Measurements from ENCODE around the gene CMC4. TPM values are rescaled to one million over a fixed set of nuclear protein-coding genes. Genes with fewer than 3 reads are reported as not detected.

Gene CMC4, protein sequence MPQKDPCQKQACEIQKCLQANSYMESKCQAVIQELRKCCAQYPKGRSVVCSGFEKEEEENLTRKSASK
- total RNA-seq = 10 to 100 TPM; 16.6 to 25.8 (median 21.6) TPM
- polyA plus RNA-seq = 10 to 100 TPM; 30.6 to 33.5 TPM
- long read RNA-seq, donor 1, transcript CMC4-202 (3 exons, 1,107 nt) = major isoform, 62 of 66 reads
- long read RNA-seq, donor 1, partial matches to known transcripts = 0 of 66 reads
- long read RNA-seq, donor 1, other reads (novel, unspliced or antisense) = 4 of 66 reads
- long read RNA-seq, donor 2, transcript CMC4-202 (3 exons, 1,107 nt) = major isoform, 66 of 76 reads
- long read RNA-seq, donor 2, partial matches to known transcripts = 0 of 76 reads
- long read RNA-seq, donor 2, other reads (novel, unspliced or antisense) = 10 of 76 reads
- long read RNA-seq, donor 3, transcript CMC4-202 (3 exons, 1,107 nt) = major isoform, 10 of 10 reads
- long read RNA-seq, donor 3, partial matches to known transcripts = 0 of 10 reads
- long read RNA-seq, donor 3, other reads (novel, unspliced or antisense) = 0 of 10 reads

DNA sequence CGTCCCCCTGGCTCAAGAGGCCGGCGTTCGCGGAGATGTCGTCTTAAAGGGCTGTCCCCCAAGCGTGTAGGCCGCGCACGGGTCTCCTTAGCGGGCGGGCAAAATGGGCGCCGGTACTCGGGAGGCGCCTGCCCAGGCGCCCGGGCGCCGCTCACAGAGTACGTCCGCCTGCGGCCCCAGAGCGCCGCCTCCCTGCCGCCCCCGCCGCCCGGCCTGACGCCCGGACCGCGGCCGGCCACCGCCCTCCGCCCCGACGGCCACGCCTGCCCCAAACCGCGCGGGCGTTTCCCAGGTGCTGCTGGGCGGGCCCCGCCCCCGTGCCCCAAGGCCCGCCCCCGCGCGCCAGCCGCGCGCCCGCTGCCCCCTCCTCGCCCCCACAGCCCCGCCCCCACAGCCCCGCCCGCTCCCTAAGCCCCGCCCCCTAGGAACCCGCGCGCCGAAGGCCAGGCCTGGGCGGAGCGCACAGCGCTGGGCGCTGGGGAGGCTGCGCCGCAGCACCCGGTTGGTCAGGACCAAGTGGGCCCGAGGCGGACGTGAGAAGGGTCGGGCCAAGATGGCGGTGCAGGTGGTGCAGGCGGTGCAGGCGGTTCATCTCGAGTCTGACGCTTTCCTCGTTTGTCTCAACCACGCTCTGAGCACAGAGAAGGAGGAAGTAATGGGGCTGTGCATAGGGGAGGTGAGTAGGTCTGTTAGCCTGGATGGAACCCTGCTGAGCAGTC lies at the start of gene CMC4, which contains the start of the genes BRCC3 and MTCP1:
Gene CMC4 (minus strand): TSS at position 162 of the 719 bp plus-strand sequence. CDS start 7,113 bp downstream, outside the sequence.
Gene BRCC3 (plus strand): TSS at position 534 of the 719 bp plus-strand sequence. CDS start 20 bp downstream, at position 554.
Gene MTCP1 (minus strand): TSS at position 162 of the 719 bp plus-strand sequence. CDS start 5,126 bp downstream, outside the sequence.
- Histone ChIP-seq H3K27me3 (no peaks in the 10 kb centered on the region), H3K4me3 (peak within 1 kb of the TSS; percentile 47 to 79 (median 68)), H3K36me3 (peaks cover 0 to 26% (median 0%) of the 10 kb centered on the region in 9 donors), H3K27ac (peak within 1 kb of the TSS; percentile 78 to 93 (median 90)), H3K9me3 (no peaks in the 10 kb centered on the region), H3K4me1 (peaks cover 0 to 35% (median 13%) of the 10 kb centered on the region in 9 donors)
- intact Hi-C loops (cut with DNase I) = loop anchor here in 2 of 10 donors (5.0 to 10.0 kb wide), 2 partner anchors 44 to 144 kb away; partner anchors contain the start of genes FUNDC2 (in 1 of the 2) and VBP1 (in 1 of the 2)
- WGBS, 2 donors = 0 to 1% methylated on average over 23 to 49 of the region's 81 CpGs
- TF ChIP-seq CTCF (IDR thresholded peaks at IDR 0.05) = no peak
- peak; percentile 93 to 98 (median 96) for ATAC-seq
- DNase-seq = peak; percentile 70 to 84

- DNase-seq = no peak
- 89 to 100% methylated on average over 1 of the region's 1 CpG for WGBS, 2 donors
- no peak for ATAC-seq
- Histone ChIP-seq H3K4me3 (no peak overlapping the region), H3K9me3 (no peaks in the 10 kb centered on the region), H3K27me3 (no peaks in the 10 kb centered on the region), H3K4me1 (no peaks in the 10 kb centered on the region), H3K36me3 (peaks cover 0 to 32% (median 0%) of the 10 kb centered on the region in 9 donors), H3K27ac (no peak overlapping the region)
- intact Hi-C loops (cut with DNase I) = no loop called here
- no peak for TF ChIP-seq CTCF (IDR thresholded peaks at IDR 0.05)
These were observed 44.4 kb upstream of the CMC4 start for GRCh38 chrX:155115174-155115819.

GRCh38 chrX:155113097-155113496 lies 42.2 kb upstream of the CMC4 start:
- 94% methylated on average over 4 of the region's 4 CpGs for WGBS, 2 donors
- H3K4me3 ChIP-seq = no peak overlapping the region
- no peaks in the 10 kb centered on the region for H3K4me1 ChIP-seq
- no peaks in the 10 kb centered on the region for H3K27me3 ChIP-seq
- H3K9me3 ChIP-seq = no peaks in the 10 kb centered on the region
- intact Hi-C loops (cut with DNase I) = no loop called here
- TF ChIP-seq CTCF (IDR thresholded peaks at IDR 0.05) = no peak
- DNase-seq = no peak
- H3K36me3 ChIP-seq = peaks cover 0 to 29% (median 0%) of the 10 kb centered on the region in 9 donors
- ATAC-seq = no peak
- no peak overlapping the region for H3K27ac ChIP-seq
